Activated T-cell treated with anti-CD3 and anti-CD28 coated beads, Interleukin-2, amount 50 U/mL, for 48 hours (primary cell): ENCODE results near the gene FBXL19.

Source experiments
- DNase-seq, 2 experiments: peaks; one replicate each; pipeline ENCODE4 v3.0.0-alpha.2; 2020

The FBXL19 gene

DNA sequence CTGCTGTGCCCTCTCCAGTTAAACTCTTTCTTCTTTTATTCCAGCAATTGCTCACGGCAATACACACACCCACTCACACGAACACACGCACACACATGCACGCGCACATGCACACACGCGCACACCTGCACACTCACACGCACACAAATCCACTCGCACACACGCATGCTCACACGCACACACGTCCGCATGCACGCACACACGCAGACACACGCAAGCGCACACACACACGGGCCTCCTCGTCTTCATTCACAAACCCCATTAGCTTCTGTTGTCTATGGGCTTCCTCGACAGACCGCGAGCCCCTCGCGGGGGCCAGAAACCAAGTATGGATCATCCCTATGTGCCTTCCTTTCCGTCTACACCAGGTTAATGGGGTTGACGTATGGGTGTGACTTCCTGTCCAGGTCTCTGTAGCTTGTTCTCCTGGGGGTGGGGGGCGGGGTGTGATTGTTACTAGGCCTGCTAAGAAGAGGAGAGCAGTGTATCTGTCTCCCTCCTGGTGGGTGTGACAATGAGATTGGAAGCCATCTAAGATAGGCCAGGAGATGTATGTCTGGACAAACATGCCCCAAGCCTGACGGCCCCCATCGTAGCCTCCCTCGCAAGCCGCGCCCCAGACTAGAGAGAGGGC lies 27.6 kb upstream of the FBXL19 start:
- peak in 1 of 2 experiments; percentile 21 for DNase-seq

DNA sequence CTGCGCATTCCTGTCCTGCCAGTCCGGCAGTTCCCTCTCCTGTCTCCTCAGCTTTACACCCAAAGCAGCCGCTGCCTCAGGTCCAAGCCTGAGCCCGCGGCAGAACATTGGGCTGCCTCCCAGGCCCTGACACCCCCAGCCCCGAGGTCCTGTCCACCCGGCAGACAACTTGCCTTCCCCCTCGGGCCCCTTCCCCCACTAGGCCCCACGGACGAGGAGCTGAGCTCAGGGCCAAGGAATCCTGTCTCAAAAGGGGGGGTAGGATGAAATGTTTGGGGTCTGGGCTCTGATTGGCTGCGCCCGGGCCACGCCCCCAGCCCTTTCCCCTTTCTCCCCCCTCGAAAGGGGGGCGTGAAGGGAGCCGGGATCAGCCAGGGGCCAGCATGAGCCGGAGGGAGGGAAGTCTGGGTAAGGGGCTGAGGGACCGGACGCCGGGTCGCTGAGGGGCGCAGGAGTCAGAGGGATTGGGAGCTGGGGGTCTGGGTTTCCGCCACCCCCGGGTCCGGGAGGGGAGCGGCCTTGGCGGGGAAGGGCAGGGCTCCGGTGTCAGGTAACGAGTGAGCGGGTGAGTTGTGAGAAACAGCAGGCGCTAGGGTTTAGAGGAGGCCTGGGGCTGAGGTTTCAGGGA lies 27.0 kb upstream of the FBXL19 start, which contains the start of gene CTF1:
TSS of gene CTF1 (plus strand) at position 354 of the 628 bp plus-strand sequence. CDS start at position 384, 30 bp downstream.
- DNase-seq: peak in 1 of 2 experiments; percentile 22

- DNase-seq: peak; percentile 89
Observed at GRCh38 chr16:30896889-30897733, 26.3 kb upstream of the FBXL19 start.

GRCh38 chr16:30899794-30900193 lies 23.6 kb upstream of the FBXL19 start:
- DNase-seq: no peak

DNA sequence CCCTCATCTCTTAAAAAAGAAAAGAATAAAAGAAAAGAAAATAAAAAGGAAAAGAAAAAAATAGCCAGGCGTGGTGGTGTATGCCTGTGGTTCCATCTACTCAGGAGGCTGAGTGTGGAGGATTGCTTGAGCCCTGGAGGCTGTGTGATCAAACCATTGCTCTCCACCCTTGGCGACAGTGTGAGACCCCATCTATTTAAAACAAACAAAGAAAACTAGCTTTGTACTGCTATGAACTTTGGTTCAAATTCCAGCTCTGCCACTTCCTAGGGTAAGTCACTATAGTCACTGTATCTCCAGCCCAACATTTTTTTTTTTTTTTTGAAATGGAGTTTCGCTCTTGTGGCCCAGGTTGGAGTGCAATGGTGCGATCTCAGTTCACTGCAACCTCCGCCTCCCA lies 22.8 kb upstream of the FBXL19 start:
- no peak for DNase-seq

DNA sequence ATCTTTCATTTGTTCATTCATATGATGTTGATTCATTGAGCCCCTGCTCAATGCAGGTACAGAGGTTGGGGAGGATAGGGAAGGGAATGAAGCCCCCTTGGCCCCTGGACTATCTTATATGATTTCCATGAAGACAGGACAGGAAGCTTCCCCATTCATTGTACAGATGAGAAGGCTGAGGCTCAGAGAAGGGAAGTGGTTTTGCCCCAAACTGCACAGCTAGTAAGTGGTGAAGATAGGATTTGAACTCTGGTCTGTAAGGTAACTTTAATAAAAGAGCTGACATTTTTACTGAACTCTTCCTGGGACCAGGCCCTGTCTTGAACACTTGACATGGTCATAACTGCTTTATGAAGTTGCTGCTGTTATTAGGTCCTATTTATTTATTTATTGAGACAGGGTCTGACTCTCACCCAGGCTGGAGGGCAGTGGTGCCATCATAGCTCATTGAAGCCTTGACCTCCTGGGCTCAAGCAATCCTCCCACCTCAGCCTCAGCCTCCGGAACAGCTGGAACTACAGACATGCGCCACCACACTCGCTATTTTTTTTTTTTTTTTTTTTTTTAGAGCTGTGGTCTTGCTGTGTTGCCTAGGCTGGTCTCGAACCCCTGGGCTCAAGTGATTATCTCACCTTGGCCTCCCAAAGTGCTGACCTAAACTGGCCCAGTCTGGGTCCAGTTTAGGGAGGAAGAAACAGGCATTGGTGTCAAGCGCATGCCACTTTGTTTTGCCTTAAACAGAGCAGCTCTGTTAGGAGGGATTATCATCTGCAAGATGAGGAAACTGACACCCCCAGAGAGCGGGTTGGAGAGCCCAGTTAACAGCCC lies 22.0 kb upstream of the FBXL19 start:
- DNase-seq: peak in 1 of 2 experiments; percentile 25

DNA sequence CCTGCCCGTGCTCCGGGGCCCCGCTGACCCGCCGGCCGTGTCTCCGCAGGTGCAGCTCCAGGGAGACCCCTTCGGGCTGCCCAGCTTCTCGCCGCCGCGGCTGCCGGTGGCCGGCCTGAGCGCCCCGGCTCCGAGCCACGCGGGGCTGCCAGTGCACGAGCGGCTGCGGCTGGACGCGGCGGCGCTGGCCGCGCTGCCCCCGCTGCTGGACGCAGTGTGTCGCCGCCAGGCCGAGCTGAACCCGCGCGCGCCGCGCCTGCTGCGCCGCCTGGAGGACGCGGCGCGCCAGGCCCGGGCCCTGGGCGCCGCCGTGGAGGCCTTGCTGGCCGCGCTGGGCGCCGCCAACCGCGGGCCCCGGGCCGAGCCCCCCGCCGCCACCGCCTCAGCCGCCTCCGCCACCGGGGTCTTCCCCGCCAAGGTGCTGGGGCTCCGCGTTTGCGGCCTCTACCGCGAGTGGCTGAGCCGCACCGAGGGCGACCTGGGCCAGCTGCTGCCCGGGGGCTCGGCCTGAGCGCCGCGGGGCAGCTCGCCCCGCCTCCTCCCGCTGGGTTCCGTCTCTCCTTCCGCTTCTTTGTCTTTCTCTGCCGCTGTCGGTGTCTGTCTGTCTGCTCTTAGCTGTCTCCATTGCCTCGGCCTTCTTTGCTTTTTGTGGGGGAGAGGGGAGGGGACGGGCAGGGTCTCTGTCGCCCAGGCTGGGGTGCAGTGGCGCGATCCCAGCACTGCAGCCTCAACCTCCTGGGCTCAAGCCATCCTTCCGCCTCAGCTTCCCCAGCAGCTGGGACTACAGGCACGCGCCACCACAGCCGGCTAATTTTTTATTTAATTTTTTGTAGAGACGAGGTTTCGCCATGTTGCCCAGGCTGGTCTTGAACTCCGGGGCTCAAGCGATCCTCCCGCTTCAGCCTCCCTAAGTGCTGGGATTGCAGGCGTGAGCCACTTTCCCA lies 21.1 kb upstream of the FBXL19 start:
- DNase-seq: peak; percentile 76 to 83

DNA sequence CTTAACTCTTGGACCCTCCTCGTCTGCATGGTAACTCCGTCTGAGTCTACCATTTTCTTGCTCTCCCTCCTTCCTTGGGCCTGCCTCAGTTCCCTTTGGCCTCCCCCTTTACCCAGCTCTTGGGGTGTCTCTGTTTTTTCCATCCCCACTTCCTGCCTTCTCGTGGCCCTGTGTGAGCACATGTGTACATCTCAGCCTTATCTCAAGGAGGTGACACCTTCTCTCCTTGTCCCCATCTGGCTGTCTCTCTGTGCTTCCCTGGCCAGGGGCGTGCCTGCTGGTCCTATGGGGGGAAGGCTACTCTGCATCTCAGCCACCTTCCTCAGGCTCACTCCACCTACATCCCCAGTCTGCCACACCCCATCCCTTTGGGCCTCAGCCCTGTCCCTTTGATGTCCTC lies 20.4 kb upstream of the FBXL19 start:
- DNase-seq: peak; percentile 50 to 60

DNA sequence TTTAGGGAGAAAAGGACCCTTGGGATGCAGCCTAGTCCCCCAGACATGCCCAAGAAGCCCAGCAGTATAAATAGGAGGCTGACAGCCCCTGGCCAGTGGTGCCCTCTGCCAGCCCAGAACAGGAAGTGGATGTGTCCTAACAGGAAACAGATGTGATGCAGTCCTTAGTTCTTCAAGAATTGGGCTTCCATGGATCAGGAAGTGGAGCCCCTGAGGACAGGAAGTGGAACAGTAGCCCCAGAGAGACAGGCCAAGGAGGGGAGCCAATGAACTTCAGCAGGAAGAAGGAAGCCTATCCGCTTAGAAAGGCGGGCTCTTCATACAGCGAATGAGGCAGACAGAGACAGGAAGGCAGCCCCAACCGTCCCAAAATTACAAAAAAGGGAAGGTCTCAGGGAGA lies 19.8 kb upstream of the FBXL19 start:
- peak; percentile 34 to 36 for DNase-seq

GRCh38 chr16:30904114-30904780 lies 19.1 kb upstream of the FBXL19 start:
- no peak for DNase-seq

DNA sequence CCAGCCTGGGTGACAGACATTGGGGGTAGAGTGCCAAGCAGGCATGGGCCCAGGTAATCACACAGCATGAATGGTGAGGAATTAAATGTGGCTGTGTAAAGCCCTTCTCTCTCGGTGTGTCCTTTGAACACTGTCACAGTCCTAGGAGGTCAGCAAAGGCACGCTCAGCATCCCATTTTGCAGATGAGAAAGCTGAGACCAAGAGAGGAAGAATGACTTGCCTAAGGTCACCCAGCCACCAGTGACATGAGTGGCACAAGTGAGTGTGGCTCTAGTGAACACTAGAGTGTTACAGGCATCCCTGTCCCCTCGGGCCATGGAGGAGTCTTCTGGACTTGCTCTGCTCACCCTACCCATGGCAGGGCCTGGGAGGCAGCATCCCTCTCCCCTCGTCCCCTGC lies 16.3 kb upstream of the FBXL19 start:
- DNase-seq: no peak

DNA sequence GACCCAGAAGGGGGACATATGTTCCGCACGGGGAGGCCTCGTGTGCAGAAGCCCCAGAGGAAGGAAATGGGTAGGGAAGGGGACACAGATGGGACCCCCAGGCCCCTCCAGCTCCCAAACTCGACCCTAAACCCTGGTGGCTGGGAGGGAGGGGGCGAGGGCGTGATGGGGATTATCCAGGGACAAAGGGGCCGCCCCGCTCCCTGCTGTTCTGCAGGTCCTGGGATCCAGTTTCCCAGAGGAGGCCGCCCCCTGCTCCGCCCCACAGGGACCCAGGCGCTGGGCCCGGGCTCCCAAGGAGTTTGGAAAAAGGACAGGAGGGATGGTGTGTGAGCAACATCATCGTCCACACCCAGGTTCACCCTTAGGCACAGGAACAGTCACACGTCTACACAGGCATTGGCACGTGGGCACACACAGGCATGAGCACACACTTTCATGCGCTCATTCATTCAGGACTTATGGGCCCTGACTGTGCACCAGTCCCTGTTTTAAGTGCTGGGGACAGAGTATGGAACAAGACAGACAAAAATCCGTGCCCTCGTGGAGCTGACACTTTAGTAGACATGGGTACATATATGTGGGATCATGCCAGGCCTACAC lies 12.8 kb upstream of the FBXL19 start:
- DNase-seq: no peak

- no peak for DNase-seq
Observed at GRCh38 chr16:30912794-30913412, 10.5 kb upstream of the FBXL19 start.

DNA sequence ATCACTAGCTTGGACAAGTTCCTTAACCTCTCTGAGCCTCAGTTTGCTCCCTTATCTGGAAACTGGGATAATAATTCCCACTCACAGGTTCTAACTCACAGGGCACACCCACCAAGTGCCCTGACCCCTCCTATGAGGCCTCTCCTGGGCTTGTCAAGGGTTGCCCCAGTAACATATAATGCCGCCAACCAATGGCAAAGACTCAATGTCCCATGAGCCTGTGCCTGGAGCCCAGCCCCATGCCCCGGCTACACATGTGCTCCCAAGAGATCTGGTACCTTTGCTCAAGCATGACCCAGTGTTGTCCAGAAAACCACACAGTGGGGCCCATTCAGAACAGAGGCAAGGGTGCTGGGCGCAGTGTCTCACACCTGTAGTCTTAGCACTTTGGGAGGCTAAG lies 8.5 kb upstream of the FBXL19 start:
- no peak for DNase-seq

DNA sequence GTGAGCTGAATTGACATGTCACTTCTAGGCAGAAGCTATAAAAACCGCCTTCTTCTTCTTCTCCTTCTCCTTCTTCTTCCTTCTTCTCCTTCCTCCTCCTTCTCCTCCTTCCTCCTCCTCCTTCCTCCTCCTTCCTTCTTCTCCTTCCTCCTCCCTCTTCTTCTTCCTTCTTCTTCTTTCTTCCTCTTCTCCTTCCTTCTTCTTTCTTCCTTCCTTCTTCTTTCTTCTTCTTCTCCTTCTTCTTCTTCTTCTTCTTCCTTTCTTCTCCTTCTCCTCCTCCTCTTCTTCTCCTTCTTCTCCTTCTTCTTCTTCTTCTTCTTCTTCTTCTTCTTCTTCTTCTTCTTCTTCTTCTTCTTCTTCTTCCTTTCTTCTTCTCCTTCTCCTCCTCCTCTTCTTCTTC lies 4.8 kb upstream of the FBXL19 start:
- DNase-seq: no peak

GRCh38 chr16:30920891-30921290 lies 2.5 kb upstream of the FBXL19 start:
- DNase-seq: no peak

DNA sequence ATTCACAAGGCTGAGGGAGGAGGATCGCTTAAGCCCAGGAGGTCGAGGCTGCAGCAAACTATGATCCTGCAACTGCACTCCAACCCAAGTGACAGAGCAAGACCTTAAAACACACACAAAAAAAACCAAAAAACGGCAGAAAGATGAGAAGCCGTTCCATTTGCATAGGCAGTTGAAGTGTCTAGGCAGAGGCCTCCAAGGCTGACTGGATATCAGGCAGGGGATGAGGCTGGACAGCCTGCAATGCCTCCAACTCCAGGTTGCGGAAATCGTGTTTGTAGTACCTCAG lies 2.0 kb upstream of the FBXL19 start:
- DNase-seq: no peak

- peak; percentile 92 to 94 for DNase-seq
Observed at GRCh38 chr16:30921748-30922419, 1.5 kb upstream of the FBXL19 start.

- peak; percentile 100 for DNase-seq
Observed at GRCh38 chr16:30922420-30922959, 882 bp upstream of the FBXL19 start.
